Measurements from ENCODE around the gene TTLL8. TPM values are rescaled to one million over a fixed set of nuclear protein-coding genes. Genes with fewer than 3 reads are reported as not detected.

TTLL8 gene
- total RNA-seq, 1 donor from 2014 or later, result not detected

DNA sequence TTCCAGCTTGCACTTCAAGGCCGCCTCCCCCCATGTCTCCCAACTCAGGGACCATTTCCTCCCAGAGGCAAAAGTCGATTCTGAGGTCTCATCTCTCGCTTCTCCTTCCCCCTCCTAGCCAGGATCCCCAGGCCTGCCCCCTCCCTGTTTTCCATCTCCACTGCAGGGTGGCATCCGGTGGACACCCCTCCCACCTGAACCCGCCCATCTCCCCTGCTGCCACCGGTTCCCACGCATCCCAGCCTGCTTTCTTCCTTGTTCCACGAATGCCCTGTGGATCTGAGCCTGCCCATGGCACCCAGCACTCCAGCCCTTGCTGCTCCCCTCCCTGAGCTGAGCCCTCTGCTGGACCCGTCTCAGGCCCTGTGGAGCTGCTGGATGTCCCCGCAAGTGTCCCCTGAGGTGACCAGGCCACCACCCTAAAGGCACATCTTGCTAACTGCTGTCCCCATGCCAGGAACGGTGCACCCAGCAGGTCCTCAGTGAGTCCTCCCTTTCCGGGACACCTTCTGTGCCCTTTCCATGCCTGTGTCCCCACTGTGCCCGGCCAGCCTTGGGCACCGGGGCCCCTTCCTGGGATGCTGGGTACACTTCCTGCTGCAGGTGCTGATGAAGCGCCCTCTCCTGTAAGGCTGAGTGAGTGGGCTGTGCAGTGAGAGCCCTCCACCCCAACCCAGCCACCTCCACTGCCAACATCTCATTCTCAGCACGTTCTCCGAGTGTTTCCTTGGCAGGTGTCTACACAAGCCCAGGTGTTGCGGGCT, 46.5 kb downstream of the TTLL8 start:
- no peaks in the 10 kb centered on the region for H3K9me3 ChIP-seq (replicated peaks)
- TF ChIP-seq CTCF (IDR thresholded peaks at IDR 0.05; ENCODE audit: borderline replicate concordance), result no peak
- DNase-seq, result peak; percentile 5
- H3K36me3 ChIP-seq, result no peaks in the 10 kb centered on the region
- H3K4me1 ChIP-seq, result peaks cover 10% of the 10 kb centered on the region
- H3K4me3 ChIP-seq, result no peak overlapping the region
- H3K27ac ChIP-seq (replicated peaks), result no peak overlapping the region
- intact Hi-C loops (cut with micrococcal nuclease), result no loop called here
- H3K27me3 ChIP-seq (ENCODE audit: low read depth), result peaks cover 84% of the 10 kb centered on the region

- Histone ChIP-seq H3K9me3 (replicated peaks) (no peaks in the 10 kb centered on the region), H3K27ac (replicated peaks) (no peak overlapping the region), H3K36me3 (no peaks in the 10 kb centered on the region), H3K4me3 (no peak overlapping the region), H3K27me3 (ENCODE audit: low read depth) (peaks cover 76% of the 10 kb centered on the region), H3K4me1 (peaks cover 10% of the 10 kb centered on the region)
- no peak for DNase-seq
- intact Hi-C loops (cut with micrococcal nuclease), result no loop called here
- no peak for TF ChIP-seq CTCF (IDR thresholded peaks at IDR 0.05; ENCODE audit: borderline replicate concordance)
Observed at GRCh38 chr22:50010676-50011446, 47.2 kb downstream of the TTLL8 start.

DNA sequence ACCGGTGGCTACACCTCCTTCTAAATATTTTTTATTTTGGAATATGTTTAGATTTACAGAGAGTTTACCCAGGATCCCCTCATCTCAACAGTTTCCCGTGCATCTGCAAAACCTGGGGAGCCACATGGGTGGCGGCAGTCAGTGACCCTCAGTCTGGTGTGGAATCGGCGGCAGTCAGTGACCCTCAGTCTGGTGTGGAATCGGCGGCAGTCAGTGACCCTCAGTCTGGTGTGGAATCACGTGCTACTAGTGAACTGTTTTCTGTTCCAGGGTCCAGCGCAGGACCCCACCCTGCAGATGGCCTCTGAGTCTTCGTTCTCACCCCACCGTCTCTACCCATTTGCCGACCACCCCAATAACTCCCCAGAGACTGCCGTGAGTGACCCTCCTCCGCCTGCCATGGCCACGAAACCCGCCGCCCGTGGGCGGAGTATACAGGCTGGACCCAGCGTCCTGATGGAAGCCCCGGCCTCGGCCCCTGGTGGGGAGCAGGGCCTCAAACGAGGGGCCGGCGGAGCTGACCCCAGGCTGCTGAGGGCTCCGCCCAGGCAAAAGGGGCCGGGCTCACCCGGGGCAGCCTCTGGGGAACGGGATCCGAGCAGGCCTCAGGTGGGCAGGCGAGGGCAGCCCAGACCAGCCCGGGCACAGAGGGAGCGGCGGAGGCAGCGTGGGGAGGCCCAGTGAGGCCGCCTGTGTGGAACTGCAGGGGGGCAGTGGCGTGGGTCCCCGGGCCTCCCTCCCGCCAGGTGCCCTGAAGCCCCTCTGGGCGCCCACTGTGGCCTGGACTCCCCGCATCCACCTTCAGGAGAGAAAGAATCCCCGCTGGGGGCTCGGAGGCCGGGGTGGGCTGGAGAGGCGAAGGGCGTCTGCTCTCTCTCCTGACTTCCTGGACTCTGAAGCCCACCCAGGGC, 48.1 kb downstream of the TTLL8 start:
- H3K9me3 ChIP-seq (replicated peaks), result no peaks in the 10 kb centered on the region
- H3K27ac ChIP-seq (replicated peaks), result no peak overlapping the region
- peaks cover 8% of the 10 kb centered on the region for H3K4me1 ChIP-seq
- H3K36me3 ChIP-seq, result no peaks in the 10 kb centered on the region
- H3K4me3 ChIP-seq, result no peak overlapping the region
- intact Hi-C loops (cut with micrococcal nuclease), result no loop called here
- H3K27me3 ChIP-seq (ENCODE audit: low read depth), result peaks cover 68% of the 10 kb centered on the region
- peak; percentile 7 for DNase-seq
- TF ChIP-seq CTCF (IDR thresholded peaks at IDR 0.05; ENCODE audit: borderline replicate concordance), result no peak

DNA sequence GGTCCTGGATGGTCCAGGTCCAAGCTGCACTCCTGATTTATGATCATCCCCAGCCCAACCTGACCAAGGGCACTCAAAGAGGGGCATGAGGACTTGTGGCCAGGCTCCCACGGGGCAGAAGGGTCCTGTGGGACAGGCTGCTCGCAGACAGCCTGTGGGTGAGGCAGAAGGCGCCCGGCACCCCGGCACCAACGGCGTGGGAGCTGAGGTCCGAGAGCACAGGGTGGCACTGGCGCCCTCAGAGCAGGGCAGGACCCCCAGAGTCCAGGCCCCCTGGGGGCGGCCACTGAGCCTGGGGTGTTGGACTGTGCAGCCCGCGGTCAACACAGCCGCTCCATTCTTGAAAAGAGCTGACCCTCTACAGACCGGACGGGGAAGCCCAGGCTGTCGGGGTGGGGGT, 48.8 kb downstream of the TTLL8 start:
- TF ChIP-seq CTCF (IDR thresholded peaks at IDR 0.05; ENCODE audit: borderline replicate concordance), result no peak
- H3K27me3 ChIP-seq (ENCODE audit: low read depth), result peaks cover 64% of the 10 kb centered on the region
- no peak for DNase-seq
- no peaks in the 10 kb centered on the region for H3K36me3 ChIP-seq
- no peak overlapping the region for H3K27ac ChIP-seq (replicated peaks)
- no peaks in the 10 kb centered on the region for H3K9me3 ChIP-seq (replicated peaks)
- H3K4me1 ChIP-seq, result peaks cover under 1% of the 10 kb centered on the region
- intact Hi-C loops (cut with micrococcal nuclease), result no loop called here
- H3K4me3 ChIP-seq, result no peak overlapping the region

Data from left ventricle myocardium inferior (tissue), 1 donor.